GM06990 (cell line): ENCODE data around the gene GOLGA6C.
"Not testable (repeated sequence)": the region's sequence is repeated elsewhere in the genome, so short reads cannot be mapped to it uniquely, and the experiment has no call there.

Experiments
- DNase-seq: peaks from one replicate; pipeline ENCODE4 v3.0.0-alpha.2; 2011; ENCODE audit not compliant: insufficient read length; ENCODE audit errors: extremely low read depth
- H3K27me3 ChIP-seq: replicated peaks from 2 replicates; pipeline ENCODE4 v1.6.0; 2011; ENCODE audit warnings: low read length; ENCODE audit not compliant: control insufficient read depth, insufficient read depth
- H3K36me3 ChIP-seq: 2 replicates; pipeline ENCODE4 v1.5.1; 2011; ENCODE audit warnings: low read length; ENCODE audit not compliant: control insufficient read depth, insufficient read depth
- H3K4me3 ChIP-seq: replicated peaks from 2 replicates; pipeline ENCODE4 v1.5.1; 2011; ENCODE audit warnings: low read depth, mild to moderate bottlenecking, control low read depth, low read length
- TF ChIP-seq, protein P1 (sequence below): IDR thresholded peaks from 2 replicates; pipeline ENCODE4 v1.5.1; 2011; ENCODE audit warnings: low read length, control low read depth, mild to moderate bottlenecking, inconsistent platforms; ENCODE audit not compliant: insufficient read depth, poor library complexity, severe bottlenecking

The GOLGA6C gene

DNA sequence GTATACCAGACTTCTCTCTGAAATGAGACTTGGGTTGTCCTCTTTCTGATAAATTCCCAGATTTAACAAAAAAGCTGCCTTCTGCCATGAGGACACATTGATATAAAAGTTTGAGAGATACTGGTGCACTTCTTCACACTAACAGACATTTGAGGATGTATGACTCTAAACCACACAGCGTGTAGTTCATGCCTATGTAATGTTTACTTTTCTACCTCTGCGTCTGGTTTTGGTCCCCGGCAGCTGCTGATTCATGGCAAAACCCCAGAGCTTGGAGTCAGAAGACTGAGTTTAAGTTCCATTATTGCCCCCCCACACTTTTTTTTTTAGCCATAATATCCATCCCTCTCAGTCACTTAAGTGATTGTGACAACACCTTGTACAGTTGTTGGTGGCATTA lies 1.7 kb downstream of the GOLGA6C start:
- not testable (repeated sequence) for DNase-seq, H3K36me3 ChIP-seq, H3K27me3 ChIP-seq, H3K4me3 ChIP-seq

DNA sequence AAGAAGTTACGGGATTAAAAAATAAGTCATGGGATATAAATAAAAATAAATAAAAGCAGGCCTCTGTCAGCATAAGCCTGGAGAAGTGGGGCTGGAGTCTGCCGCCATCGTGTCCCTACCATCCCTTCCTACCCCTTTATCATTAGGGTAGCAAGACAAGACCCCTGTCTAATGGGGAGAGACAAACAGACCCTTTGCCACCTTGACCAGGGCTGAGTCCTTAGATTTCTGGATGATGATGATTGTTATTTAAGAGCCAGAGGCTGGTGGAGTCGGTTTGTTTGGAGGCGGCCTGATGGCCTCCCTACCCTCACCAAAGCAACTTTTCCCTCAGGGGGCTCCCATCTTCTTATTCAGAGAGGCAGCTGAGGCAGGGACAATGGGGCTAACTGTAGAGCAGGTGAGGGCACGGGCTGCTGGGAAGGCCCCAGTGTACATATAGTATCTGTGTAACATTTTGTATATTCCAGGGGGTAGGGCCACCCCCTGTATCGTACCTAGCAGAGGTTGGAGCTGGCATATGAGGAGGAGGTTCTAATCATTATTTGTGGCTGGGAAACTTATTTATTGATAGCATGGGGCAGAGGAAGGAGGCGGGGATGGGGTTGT lies 15.7 kb downstream of the GOLGA6C start:
- H3K27me3 ChIP-seq, DNase-seq, H3K36me3 ChIP-seq, H3K4me3 ChIP-seq: not testable (repeated sequence)

DNA sequence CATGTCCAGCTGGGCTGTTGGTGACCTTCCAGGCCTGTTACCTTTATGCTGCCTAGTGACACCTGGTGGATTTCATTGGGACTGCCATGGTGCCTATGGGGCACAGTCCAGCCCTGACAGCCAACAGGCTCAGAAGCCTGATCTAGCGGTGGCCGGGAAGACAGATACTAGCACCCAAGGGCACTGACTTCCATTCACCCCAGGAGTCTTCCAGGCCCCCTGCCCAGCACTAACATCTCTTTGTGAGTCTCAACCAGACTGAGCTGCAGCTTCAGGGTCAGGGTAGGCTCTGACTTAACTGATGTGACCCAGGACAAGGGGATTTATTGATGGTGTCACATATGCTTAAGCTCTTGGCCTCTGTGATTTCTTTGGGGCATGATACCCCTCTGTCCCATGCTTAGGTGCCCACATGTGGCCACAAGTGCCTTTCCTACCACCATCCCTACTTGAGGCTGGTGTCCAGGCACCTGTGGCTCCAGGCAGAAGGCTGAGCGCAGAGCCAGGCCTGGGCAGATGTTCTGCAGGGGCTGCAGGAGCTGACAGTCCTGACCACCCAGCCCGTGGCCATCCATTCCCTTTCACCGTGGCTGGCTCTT lies 16.5 kb downstream of the GOLGA6C start:
- H3K36me3 ChIP-seq, H3K4me3 ChIP-seq, H3K27me3 ChIP-seq: not testable (repeated sequence)
- peak; percentile 11 for DNase-seq
- TF ChIP-seq, protein P1, sequence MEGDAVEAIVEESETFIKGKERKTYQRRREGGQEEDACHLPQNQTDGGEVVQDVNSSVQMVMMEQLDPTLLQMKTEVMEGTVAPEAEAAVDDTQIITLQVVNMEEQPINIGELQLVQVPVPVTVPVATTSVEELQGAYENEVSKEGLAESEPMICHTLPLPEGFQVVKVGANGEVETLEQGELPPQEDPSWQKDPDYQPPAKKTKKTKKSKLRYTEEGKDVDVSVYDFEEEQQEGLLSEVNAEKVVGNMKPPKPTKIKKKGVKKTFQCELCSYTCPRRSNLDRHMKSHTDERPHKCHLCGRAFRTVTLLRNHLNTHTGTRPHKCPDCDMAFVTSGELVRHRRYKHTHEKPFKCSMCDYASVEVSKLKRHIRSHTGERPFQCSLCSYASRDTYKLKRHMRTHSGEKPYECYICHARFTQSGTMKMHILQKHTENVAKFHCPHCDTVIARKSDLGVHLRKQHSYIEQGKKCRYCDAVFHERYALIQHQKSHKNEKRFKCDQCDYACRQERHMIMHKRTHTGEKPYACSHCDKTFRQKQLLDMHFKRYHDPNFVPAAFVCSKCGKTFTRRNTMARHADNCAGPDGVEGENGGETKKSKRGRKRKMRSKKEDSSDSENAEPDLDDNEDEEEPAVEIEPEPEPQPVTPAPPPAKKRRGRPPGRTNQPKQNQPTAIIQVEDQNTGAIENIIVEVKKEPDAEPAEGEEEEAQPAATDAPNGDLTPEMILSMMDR: peak; percentile 51

DNA sequence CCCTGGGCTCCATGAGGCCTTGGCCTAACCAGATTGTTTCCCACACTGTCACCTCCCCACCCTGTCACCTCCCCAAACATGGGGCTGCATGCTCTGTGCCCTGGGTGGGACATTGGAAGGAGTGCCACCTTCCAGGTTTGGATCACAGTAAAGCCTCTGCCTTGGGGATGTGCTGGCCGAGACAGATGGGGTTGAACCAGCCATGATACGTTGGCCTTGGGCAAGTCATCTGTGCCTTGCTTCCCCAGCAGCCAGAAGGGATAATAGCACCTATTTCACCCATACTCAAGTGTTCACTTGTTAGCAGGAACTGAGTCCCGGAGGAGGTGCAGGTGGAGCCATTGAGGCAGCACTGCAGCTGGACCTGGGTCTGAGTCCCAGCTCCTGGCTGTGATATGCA lies 17.5 kb downstream of the GOLGA6C start:
- H3K4me3 ChIP-seq, H3K36me3 ChIP-seq, H3K27me3 ChIP-seq, DNase-seq: not testable (repeated sequence)

DNA sequence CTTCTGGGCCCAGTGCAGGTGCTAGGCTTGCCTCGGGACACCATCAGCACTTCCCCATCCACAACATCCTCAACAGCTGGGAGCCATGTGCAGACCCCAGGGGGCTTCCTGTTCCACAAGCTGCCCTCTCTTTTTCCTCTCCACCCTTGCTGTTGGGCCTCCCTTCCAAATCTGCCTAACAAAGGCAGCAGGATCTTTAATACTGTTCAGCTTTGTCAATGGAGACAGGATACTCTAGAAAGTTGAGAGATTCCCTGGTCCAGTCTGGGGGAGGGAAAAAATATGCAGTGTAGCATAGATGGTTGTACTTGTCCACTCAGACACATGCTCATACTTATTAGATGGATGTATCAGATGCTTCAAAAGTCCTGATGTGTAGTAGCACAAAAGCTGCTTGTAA lies 20.4 kb downstream of the GOLGA6C start:
- H3K27me3 ChIP-seq, DNase-seq, H3K36me3 ChIP-seq, H3K4me3 ChIP-seq: not testable (repeated sequence)

DNA sequence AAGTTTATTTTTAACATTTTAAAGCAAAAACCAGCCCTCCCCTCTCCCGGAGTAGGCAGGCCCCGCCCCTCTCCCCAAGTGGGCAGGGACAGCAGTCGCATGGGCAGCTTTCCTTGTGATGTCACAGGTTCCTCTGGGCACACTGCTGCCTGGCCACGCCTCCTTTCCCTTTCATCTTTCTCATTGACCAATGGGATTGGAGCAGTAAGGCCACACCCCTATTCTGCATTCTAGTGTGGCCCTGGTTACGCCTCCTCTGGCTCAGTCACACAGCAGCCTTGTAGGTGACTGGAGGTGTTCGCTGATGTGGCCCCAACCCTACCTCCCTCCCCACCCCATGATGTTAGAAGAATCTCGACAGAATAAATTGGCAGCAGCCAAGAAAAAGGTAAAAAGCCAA lies 24.4 kb downstream of the GOLGA6C start, which contains the start of gene GOLGA6D:
GOLGA6D (plus strand) TSS at position 264 of the 400 bp plus-strand sequence; CDS start at position 305, 41 bp downstream.
- not testable (repeated sequence) for H3K27me3 ChIP-seq, H3K36me3 ChIP-seq, DNase-seq, H3K4me3 ChIP-seq

DNA sequence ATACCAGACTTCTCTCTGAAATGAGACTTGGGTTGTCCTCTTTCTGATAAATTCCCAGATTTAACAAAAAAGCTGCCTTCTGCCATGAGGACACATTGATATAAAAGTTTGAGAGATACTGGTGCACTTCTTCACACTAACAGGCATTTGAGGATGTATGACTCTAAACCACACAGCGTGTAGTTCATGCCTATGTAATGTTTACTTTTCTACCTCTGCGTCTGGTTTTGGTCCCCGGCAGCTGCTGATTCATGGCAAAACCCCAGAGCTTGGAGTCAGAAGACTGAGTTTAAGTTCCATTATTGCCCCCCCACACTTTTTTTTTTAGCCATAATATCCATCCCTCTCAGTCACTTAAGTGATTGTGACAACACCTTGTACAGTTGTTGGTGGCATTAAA lies 26.0 kb downstream of the GOLGA6C start:
- H3K36me3 ChIP-seq, H3K27me3 ChIP-seq, DNase-seq, H3K4me3 ChIP-seq: not testable (repeated sequence)

DNA sequence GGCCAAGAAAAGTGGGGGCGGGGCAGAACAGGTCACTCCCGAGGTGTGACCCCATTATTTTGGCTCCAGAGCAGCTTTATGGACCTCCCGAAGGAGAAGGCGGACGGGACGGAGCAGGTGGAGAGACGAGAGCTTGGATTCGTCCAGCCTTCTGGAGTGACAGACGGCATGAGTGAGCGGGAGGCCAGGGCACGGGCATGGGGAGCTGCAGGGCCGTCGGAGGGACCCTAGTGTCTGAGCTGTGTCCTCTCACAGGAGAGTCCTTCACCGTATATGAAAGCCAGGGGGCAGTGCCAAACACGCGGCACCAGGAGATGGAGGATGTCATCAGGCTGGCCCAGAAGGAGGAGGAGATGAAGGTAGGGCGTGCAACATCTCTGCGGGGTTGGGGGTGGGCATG lies 35.5 kb downstream of the GOLGA6C start:
- not testable (repeated sequence) for DNase-seq

DNA sequence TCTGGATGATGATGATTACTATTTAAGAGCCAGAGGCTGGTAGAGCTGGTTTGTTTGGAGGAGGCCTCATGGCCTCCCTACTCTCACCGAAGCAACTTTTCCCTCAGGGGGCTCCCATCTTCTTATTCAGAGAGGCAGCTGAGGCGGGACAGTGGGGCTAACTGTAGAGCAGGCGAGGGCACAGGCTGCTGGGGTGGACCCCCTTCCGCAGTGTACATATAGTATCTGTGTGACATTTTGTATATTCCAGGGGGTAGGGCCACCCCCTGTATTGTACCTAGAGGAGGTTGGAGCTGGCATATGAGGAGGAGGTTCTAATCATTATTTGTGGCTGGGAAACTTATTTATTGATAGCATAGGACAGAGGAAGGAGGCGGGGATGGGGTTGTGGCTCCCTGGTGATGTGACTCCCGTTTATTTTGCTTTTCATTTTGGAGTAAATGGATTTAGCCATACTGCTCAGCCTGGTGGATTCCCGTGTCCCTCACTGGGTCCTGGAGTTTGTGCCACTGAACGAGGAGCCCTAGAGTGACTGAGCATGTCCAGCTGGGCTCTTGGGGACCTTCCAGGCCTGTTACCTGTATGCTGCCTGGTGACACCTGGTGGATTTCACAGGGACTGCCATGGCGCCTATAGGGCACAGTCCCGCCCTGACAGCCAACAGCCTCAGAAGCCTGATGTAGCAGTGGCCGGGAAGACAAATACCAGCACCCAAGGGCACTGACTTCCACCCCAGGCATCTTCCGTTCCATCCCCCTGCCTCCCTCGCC lies 40.6 kb downstream of the GOLGA6C start:
- not testable (repeated sequence) for H3K4me3 ChIP-seq, H3K27me3 ChIP-seq, H3K36me3 ChIP-seq, DNase-seq

More for the DNA sequence above, 35.5 kb downstream of the GOLGA6C start:
- H3K4me3 ChIP-seq, H3K36me3 ChIP-seq, H3K27me3 ChIP-seq: not testable (repeated sequence)
